ENCODE results near the gene NOS3. TPM values are rescaled to one million over a fixed set of nuclear protein-coding genes. Genes with fewer than 3 reads are reported as not detected.

NOS3 gene
- total and polyA plus RNA-seq, 9 of the 15 experiments (the other 6 are each of a cell fraction or from before 2014, with no cell fraction given) = 1.1 to 121 (median 23.6) TPM

- TF ChIP-seq THAP12 (CRISPR knock-in tag; IDR thresholded peaks at IDR 0.05) = peak; percentile 16; the same call in 1 of the 2 replicates
- peak; percentile 40; the same call in 1 of the 2 replicates for TF ChIP-seq EP400 (IDR thresholded peaks at IDR 0.05)
- no peak for TF ChIP-seq HINFP (tag; conservative IDR thresholded peaks at IDR 0.05; ENCODE audit: low read depth)
- TF ChIP-seq CBX1 (IDR thresholded peaks at IDR 0.05; ENCODE audit: low read depth) = peak; percentile 72; the same call in 1 of the 2 replicates
- TF ChIP-seq XRCC5 (IDR thresholded peaks at IDR 0.05; ENCODE audit: low read depth, low read length) = peak; percentile 75
- peak; percentile 44; the same call in 1 of the 2 replicates for TF ChIP-seq NFIC (IDR thresholded peaks at IDR 0.05)
Observed at GRCh38 chr7:150988230-150989226, 2.3 kb upstream of the NOS3 start (continued).

Measured in K562 (cell line).